Stimulated activated CD4-positive, alpha-beta T cell treated with anti-CD3 and anti-CD28 coated beads, Interleukin-2, amount 100 ng/mL, for 4 hours (primary cell): ENCODE measurements around the gene FAM32A.

Experiments
- DNase-seq: peaks from one replicate; pipeline ENCODE4 v3.0.0-alpha.2; 2020; ENCODE audit warnings: low read depth

Gene FAM32A

GRCh38 chr19:16185123-16185767 lies at the start of gene FAM32A:
Gene FAM32A, plus strand, starts transcription at chr19:16185410. Its CDS starts 33 bp downstream, at chr19:16185443.
- peak; percentile 98 for DNase-seq

DNA sequence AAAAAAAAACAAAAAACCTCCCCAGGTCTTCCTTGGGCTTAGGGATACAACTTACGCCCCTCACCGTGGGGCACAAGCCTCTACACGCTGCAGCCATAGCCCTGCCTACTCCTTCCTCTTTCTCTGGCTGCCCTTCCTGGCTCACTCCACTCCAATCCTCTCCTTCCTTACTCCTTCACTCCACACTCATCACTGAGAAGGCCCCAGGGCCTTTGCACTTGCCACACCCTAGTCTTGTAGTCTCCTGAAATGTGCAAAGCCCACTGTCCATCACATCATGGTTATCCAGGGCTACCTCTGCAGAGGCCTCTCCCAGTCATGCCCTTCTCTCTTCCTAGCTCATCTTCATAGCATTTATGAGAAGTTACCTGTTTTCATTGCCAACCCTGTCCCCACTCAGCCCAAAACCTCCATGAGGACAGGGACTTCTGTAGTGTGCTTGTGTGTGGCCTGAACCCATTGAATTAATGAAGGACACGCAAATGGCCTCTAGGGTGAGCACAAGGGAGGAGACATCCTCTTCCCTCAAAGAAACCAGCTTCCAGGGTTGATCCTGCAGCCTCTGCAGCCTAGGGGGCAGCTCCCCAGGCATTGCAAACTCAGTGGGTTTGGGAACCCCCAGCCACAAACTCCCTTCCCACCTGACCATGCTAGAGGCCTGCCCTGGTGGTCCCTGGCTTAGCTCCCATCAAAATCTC lies 49.6 kb upstream of the FAM32A start:
- DNase-seq, result no peak

DNA sequence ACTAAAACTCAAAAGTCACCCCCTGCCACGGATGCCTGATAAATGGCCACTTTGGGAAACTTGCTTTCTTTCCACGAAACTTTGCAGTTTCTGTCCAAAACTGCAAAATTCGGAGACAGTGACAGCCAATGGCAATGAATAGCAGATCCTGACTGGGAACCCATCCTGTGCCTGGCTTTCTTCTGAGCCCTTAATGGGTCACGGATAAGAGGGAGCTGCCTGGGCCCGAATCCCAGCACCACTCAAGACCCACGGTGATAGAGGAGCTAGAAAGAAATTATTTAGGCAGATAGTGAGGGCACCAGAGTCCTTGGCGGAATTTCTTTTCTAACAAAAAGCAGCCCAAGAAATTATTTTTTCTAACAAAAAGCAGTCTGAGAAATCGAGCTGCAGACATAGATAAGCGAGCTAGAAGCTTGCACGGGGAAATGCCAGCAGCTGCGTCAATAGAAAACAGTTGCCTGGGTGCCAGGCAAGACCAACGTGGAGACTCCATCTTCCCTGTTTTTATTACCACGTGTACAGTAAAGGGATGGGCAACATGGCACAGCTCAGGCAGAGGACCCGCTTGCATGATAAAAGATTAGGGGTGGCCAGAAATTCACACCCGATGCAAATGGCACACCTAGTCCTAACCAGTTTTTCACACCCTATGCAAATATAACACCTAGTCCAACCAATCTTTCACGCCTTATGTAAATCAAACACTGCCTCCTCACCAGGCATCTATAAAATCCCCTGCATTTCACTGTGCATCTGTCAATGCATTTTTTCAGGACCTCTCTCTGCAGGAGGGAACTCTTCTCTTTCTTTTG lies 48.8 kb upstream of the FAM32A start:
- DNase-seq, result no peak

GRCh38 chr19:16139752-16140151 lies 45.5 kb upstream of the FAM32A start:
- DNase-seq, result no peak

DNA sequence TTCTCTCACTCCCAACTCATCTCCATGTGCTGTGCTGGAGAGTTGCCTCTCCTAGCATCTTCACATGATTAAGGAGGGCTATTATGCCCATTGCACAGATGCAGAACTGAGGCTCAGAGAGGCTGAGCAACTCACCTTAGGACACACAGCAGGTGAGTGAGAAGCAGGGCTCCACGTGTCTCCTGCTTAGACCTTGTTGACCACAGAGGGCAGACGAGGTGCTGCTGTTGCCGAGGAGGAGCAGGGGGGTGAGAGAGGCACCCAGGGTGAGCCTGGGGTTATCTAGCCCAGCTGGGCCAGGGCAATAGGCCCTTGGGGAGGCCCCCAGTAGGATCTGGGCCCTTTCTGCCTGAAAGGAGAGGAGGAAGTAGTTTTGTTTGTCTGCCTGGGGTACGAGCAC lies 44.2 kb upstream of the FAM32A start:
- no peak for DNase-seq

DNA sequence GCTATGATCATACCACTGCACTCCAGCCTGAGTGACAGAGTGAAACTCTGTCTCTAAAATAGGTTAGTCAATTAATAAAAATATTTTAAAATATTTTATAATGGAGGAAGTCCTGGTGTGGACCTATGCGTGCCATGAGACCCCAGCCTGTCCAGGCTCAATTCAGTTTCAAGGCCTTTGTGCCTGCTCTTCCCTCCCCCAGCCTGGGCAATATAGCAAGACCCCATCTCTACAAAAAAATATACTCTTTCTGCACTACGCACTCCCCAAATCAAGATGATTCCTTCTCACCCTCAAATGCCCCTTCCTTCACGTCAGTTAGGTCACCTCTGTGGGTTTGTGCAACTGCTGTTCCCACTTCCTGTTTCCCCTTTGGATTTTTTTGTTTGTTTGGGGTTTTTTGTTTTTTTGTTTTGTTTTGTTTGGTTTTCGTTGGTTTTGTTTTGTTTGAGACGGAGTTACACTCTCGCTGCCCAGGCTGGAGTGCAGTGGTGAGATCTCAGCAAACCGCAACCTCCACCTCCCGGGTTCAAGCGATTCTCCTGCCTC lies 43.1 kb upstream of the FAM32A start:
- no peak for DNase-seq

- peak; percentile 81 for DNase-seq
These were observed 41.6 kb upstream of the FAM32A start, which contains the start of gene HSH2D for GRCh38 chr19:16143399-16144215. Gene HSH2D, plus strand, starts transcription at chr19:16143685. Its CDS starts 5,066 bp downstream, at chr19:16148751.

DNA sequence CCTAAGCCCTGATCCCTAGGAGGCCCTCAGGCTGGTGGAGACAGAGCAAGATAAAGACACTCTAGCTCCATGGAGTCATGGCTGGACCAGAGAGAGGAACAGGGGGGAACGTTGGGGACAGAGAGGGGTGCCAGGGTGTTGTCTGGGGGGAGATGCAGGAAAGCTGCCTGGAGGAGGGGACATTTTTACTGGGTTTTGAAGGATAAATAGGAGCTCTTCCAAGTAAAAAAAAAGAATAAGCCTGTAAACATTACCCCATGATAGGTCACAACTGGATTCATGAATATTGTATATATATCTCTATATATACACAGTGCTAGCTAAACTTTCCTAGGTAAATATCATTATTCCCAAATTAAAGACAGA lies 41.0 kb upstream of the FAM32A start:
- DNase-seq, result no peak

- DNase-seq, result no peak
These were observed 39.1 kb upstream of the FAM32A start for GRCh38 chr19:16146112-16146511.

DNA sequence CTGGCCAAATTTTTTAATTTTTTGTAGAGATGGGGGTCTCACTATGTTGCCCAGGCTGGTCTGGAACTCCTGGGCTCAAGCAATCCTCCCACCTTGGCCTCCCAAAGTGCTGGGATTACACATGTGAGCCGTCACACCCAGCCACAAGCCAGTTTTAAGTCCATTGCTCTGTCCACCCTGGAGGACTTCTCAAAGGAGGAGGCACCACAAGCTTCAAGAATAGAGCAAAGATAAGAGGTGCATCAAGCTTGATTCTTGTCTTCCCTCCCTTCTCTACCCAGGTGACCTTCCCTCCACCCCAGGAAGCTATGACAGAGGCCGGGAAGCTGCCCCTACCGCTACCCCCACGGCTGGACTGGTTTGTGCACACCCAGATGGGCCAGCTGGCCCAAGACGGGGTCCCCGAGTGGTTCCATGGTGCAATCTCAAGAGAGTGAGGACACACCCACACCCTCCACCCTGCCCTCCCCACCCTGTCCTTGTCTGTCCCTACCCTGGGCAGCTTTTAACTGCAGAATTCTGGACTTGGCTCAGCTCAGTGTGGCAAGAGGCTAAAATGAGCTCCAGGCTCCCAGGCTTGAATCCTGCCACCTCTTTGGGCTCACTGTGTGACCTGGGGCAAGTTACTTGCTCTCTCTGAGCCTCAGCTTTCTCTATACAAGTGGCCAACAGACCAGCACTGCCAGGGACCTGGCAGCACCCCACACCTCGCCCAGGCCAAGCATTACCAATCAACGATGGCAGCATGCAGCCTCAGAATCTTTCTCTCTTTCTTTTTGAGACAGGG lies 36.6 kb upstream of the FAM32A start:
- no peak for DNase-seq

DNA sequence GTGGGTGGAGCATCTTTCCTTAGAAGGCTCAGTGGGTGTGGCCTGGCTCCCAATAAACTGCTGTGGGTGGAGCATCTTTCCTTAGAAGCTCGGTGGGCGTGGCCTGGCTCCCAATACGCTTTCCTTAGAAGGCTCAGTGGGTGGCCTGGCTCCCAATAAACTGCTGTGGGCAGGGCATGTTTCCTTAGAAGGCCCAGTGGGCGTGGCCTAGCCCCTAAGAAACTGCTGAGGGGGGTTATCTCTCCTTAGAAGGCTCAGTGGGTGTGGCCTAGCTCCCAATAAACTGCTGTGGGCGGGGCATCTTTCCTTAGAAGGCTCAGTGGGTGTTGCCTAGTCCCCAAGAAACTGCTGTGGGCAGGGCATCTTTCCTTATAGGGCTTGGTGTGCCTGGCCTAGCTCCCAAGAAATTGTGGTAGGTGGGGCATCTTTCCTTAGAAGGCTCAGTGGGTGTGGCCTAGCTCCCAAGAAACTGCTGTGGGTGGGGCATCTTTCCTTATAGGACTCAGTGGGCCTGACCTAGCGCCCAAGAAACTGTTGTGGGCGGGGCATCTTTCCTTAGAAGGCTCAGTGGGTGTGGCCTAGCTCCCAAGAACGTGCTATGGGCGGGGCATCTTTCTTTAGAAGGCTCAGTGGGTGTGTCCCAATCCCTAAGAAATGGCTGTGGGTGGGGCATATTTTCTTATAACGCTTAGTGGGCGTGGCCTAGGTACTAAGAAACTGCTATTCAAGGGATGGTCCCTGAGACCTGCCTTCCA lies 31.5 kb upstream of the FAM32A start:
- DNase-seq, result no peak

DNA sequence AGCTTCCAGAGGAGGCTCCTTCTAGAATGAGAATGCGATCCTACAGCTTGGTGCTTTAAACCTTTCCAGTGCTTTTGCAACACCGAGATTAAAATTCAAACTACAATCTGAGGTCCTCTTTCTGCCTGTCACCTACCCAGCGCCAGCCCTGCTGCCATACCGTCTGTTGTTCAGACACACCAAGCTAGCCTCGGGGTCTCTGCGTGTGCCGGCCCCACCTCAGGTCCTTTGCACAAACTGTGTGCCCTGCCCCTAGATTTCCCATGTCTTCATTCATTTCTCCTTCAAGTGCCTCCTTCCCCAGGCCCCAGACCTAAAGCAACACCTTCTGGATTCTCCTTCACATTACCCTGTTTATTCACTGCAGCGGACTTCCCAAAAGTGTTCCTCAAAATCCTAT lies 30.7 kb upstream of the FAM32A start:
- no peak for DNase-seq

- DNase-seq, result no peak
These were observed 30.1 kb upstream of the FAM32A start for GRCh38 chr19:16155128-16155527.

DNA sequence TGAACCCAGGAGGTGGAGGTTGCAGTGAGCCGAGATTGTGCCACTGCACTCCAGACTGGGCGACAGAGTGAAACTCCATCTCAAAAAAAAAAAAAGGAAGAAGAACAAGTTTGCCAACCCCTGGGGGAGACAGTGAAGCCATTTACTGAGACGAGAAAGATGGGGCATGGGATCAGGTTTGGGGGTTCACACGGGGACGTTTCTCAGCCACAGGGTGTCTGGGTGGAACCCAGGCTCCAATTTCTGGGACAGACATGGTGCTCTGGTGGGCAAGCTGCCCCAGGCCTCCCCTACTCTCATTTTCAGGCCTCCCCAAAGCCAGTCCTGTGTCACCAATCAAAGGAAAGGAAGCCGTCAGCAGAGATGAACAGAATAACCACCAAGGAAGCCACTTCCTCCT lies 28.3 kb upstream of the FAM32A start:
- no peak for DNase-seq

- no peak for DNase-seq
These were observed 27.6 kb upstream of the FAM32A start for GRCh38 chr19:16157601-16158000.

- no peak for DNase-seq
These were observed 25.6 kb upstream of the FAM32A start for GRCh38 chr19:16159655-16160054.

DNA sequence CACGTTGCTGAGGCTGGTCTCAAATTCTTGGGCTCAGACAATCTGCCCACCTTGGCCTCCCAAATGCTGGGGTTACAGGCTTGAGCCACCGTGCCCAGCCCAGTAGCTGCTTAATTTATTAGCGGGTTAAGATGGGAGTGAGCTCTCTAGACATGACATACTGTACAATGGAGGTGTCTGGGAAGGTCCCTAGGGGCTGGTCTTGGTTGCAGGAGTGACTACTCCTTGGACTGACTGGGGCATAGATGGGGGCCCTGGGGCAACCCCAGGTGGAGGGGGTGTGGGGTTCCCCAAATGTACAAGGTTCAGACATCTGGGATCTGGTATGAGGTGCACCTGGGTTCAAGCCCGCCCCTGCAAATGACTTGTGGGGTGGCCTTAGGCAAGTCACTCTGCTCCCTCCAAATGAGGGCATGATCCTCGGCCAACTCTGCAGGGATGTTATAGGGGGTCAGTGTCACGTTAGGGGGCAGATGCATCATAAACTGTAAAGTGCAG lies 24.7 kb upstream of the FAM32A start:
- DNase-seq, result no peak

DNA sequence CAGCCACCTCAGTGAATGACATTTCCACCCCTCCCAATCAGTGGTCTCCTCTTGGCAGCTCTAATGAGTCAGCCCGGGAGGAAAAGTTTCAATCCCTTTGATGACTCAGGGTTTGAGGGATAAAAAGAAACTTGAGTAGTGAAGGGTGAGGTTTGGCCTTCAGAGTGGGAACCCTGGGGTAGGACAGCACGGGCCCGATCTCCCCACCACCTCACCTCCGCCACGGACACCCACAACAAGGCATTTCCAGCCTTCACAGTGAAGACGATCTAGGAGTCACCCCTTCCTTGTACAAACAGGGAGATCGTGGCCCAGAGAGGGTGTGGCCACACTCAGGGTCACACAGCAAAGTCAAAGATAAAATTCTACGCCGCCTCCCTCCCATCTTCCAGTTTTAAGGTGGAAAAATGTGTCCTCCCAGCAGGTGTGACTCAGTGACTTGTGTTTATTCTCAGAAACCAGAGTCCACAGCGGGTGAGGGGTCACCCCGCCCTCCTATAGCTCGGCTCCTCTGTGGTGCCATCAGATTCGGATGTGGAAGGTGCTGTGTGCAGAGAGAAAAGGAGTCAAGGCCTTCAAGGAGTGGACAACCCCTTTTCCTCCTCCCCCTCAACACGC lies 24.2 kb upstream of the FAM32A start:
- DNase-seq, result peak; percentile 12

DNA sequence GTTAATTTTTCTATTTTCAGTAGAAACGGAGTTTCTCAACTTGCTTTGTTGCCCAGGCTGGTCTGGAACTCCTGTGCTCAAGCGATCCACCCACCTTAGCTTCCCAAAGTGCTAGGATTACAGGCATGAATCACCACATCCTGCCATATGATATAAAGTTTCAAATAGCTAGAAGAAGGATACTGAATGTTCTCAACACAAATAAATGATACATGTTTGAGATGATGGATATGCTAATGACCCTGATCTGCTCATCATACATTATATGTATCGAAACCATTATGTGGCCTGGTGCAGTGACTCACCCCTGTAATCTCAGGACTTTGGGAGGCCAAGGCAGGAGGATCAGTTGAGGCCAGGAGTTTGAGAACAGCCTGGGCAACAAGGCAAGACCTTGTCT lies 23.4 kb upstream of the FAM32A start:
- DNase-seq, result no peak
